ENCODE results near the gene CXorf58. TPM values are rescaled to one million over a fixed set of nuclear protein-coding genes. Genes with fewer than 3 reads are reported as not detected.

The CXorf58 gene
- total and polyA plus RNA-seq, 4 donors: 0.05 to 0.17 TPM; not detected in 2

GRCh38 chrX:23981222-23981621 lies 73.4 kb downstream of the CXorf58 start:
- Histone ChIP-seq H3K9ac (ENCODE audit: low read depth in 1 of 2, low read length in 2 of 2) (no peak overlapping the region), H3K27ac (ENCODE audit: low read depth in 1 of 2, low read length in 2 of 2) (no peak overlapping the region), H3K27me3 (ENCODE audit: control insufficient read depth in 4 of 4, insufficient read depth in 4 of 4, low read length in 3 of 4) (no peaks in the 10 kb centered on the region), H3K36me3 (ENCODE audit: control insufficient read depth in 4 of 4, insufficient read depth in 3 of 4, low read depth in 1 of 4, low read length in 3 of 4) (peaks cover 0 to 8% (median under 1%) of the 10 kb centered on the region in 4 donors), H3K4me1 (ENCODE audit: control insufficient read depth in 4 of 4, insufficient read depth in 4 of 4, low read length in 3 of 4) (no peaks in the 10 kb centered on the region), H3K9me3 (ENCODE audit: control insufficient read depth in 4 of 4, low read length in 3 of 4) (no peaks in the 10 kb centered on the region), H3K4me3 (ENCODE audit: low read depth in 1 of 3, low read length in 3 of 3) (no peak overlapping the region)
- WGBS: 92% methylated on average over 4 of the region's 4 CpGs
- TF ChIP-seq EGR1 (IDR thresholded peaks at IDR 0.05; ENCODE audit: low read depth in 2 of 2) (no peak), TAF1 (conservative IDR thresholded peaks at IDR 0.05) (no peak), SP1 (IDR thresholded peaks at IDR 0.05) (no peak), HNF4A (conservative IDR thresholded peaks at IDR 0.05) (no peak), JUND (IDR thresholded peaks at IDR 0.05) (no peak), RXRA (IDR thresholded peaks at IDR 0.05) (no peak), ZBTB33 (IDR thresholded peaks at IDR 0.05) (no peak), CTCF (IDR thresholded peaks at IDR 0.05; ENCODE audit: low read depth, low read length, missing input control) (no peak), YY1 (IDR thresholded peaks at IDR 0.05) (no peak), REST (IDR thresholded peaks at IDR 0.05) (no peak), HNF4G (IDR thresholded peaks at IDR 0.05) (no peak)
- no peak for DNase-seq (ENCODE audit: low spot score)

- H3K36me3 ChIP-seq (ENCODE audit: control insufficient read depth in 4 of 4, insufficient read depth in 3 of 4, low read depth in 1 of 4, low read length in 3 of 4): peaks cover 0 to 8% (median under 1%) of the 10 kb centered on the region in 4 donors
- WGBS: 96% methylated on average over 2 of the region's 2 CpGs
- TF ChIP-seq YY1 (IDR thresholded peaks at IDR 0.05): no peak
- TF ChIP-seq FOXA1 (IDR thresholded peaks at IDR 0.05): no peak
- TF ChIP-seq GABPA (IDR thresholded peaks at IDR 0.05 in 1 of 2, conservative IDR thresholded peaks at IDR 0.05 in 1 of 2): no peak
- TF ChIP-seq REST (IDR thresholded peaks at IDR 0.05): no peak
- no peak for TF ChIP-seq SP1 (IDR thresholded peaks at IDR 0.05)
- no peak for TF ChIP-seq MAX (IDR thresholded peaks at IDR 0.05)
- TF ChIP-seq RXRA (IDR thresholded peaks at IDR 0.05): no peak
- no peak for TF ChIP-seq CTCF (IDR thresholded peaks at IDR 0.05; ENCODE audit: low read depth, low read length, missing input control)
- no peak for TF ChIP-seq JUND (IDR thresholded peaks at IDR 0.05)
- no peak for TF ChIP-seq NR2F2 (IDR thresholded peaks at IDR 0.05)
- TF ChIP-seq HNF4A (conservative IDR thresholded peaks at IDR 0.05): no peak
- TF ChIP-seq HNF4G (IDR thresholded peaks at IDR 0.05): no peak
- no peak for TF ChIP-seq RAD21 (IDR thresholded peaks at IDR 0.05)
- TF ChIP-seq EGR1 (IDR thresholded peaks at IDR 0.05; ENCODE audit: low read depth in 2 of 2): no peak
- no peak for TF ChIP-seq TAF1 (conservative IDR thresholded peaks at IDR 0.05)
- TF ChIP-seq FOXA2 (IDR thresholded peaks at IDR 0.05): no peak
These were observed 73.9 kb downstream of the CXorf58 start for GRCh38 chrX:23981711-23982110.

More at GRCh38 chrX:23981711-23982110, 73.9 kb downstream of the CXorf58 start:
- Histone ChIP-seq H3K27me3 (ENCODE audit: control insufficient read depth in 4 of 4, insufficient read depth in 4 of 4, low read length in 3 of 4) (no peaks in the 10 kb centered on the region), H3K9ac (ENCODE audit: low read depth in 1 of 2, low read length in 2 of 2) (no peak overlapping the region), H3K4me1 (ENCODE audit: control insufficient read depth in 4 of 4, insufficient read depth in 4 of 4, low read length in 3 of 4) (no peaks in the 10 kb centered on the region), H3K27ac (ENCODE audit: low read depth in 1 of 2, low read length in 2 of 2) (no peak overlapping the region), H3K4me3 (ENCODE audit: low read depth in 1 of 3, low read length in 3 of 3) (no peak overlapping the region), H3K9me3 (ENCODE audit: control insufficient read depth in 4 of 4, low read length in 3 of 4) (no peaks in the 10 kb centered on the region)
- no peak for DNase-seq (ENCODE audit: low spot score)
